Measurements from ENCODE around the gene LRP4.

- TF ChIP-seq CTCF (IDR thresholded peaks at IDR 0.05; ENCODE audit: low read length) (no peak), EZH2 (IDR thresholded peaks at IDR 0.05; ENCODE audit: borderline replicate concordance, low read length) (no peak)
Measured at GRCh38 chr11:46917762-46918082, 628 bp downstream of the LRP4 start.

Measured in OCI-LY1 (cell line).